ENCODE data around the gene UHRF2. TPM values are rescaled to one million over a fixed set of nuclear protein-coding genes. Genes with fewer than 3 reads are reported as not detected.

The UHRF2 gene
- polyA plus RNA-seq, 3 donors: 1.6 to 36.4 (median 7.7) TPM

GRCh38 chr9:6467006-6467625 lies 54.1 kb downstream of the UHRF2 start:
- Mint-ChIP-seq H3K27ac (peak overlapping the region in 3 of 7 donors; percentile 42 to 75 (median 50)), H3K9me3 (no peaks in the 10 kb centered on the region), H3K36me3 (peaks cover 24 to 58% of the 10 kb centered on the region in 2 donors), H3K27me3 (ENCODE audit: low read depth in 3 of 3) (peaks cover 0 to 1% (median 0%) of the 10 kb centered on the region in 3 donors), H3K4me3 (no peak overlapping the region), H3K4me1 (no peaks in the 10 kb centered on the region)
- no peaks in the 10 kb centered on the region for H3K9me3 ChIP-seq (replicated peaks in 1 of 2; ENCODE audit: control insufficient read depth in 1 of 2, insufficient read depth in 1 of 2, low read length in 2 of 2)
- no peak overlapping the region for H3K27ac ChIP-seq (ENCODE audit: low read depth in 1 of 2, low read length in 2 of 2)
- peaks cover 4% of the 10 kb centered on the region for H4K20me1 ChIP-seq (ENCODE audit: insufficient read depth, low read length)
- H3K27me3 ChIP-seq (ENCODE audit: control insufficient read depth in 2 of 2, insufficient read depth in 2 of 2, low read length in 2 of 2): no peaks in the 10 kb centered on the region
- peaks cover 51% of the 10 kb centered on the region for H3K79me2 ChIP-seq (ENCODE audit: insufficient read depth, low read length)
- intact Hi-C loops (cut with micrococcal nuclease): no loop called here
- peaks cover 9 to 71% of the 10 kb centered on the region in 2 donors for H3K36me3 ChIP-seq (replicated peaks in 1 of 2; ENCODE audit: control insufficient read depth in 1 of 2, insufficient read depth in 2 of 2, low read length in 2 of 2)
- H3K4me2 ChIP-seq (replicated peaks; ENCODE audit: extremely low read depth, low read length, poor library complexity, severe bottlenecking): no peak overlapping the region
- no peak overlapping the region for H3K4me3 ChIP-seq (replicated peaks in 1 of 3; ENCODE audit: low read depth in 2 of 3, low read length in 3 of 3)
- no peak overlapping the region for H2AFZ ChIP-seq (ENCODE audit: insufficient read depth, low read depth, low read length, poor library complexity, severe bottlenecking)
- no peaks in the 10 kb centered on the region for H3K4me1 ChIP-seq (ENCODE audit: control insufficient read depth in 1 of 2, insufficient read depth in 2 of 2, low read length in 2 of 2)
- no peak overlapping the region for H3K9ac ChIP-seq (ENCODE audit: insufficient read depth, low read length, poor library complexity, severe bottlenecking)
- TF ChIP-seq CTCF (IDR thresholded peaks at IDR 0.05): no peak
- DNase-seq: no peak
- no CpG with 5 or more reads among the region's 6 CpGs for WGBS (ENCODE audit: insufficient coverage)

- no peak for DNase-seq
- Histone ChIP-seq H3K9me3 (replicated peaks in 1 of 2; ENCODE audit: control insufficient read depth in 1 of 2, insufficient read depth in 1 of 2, low read length in 2 of 2) (no peaks in the 10 kb centered on the region), H3K4me3 (replicated peaks in 1 of 3; ENCODE audit: low read depth in 2 of 3, low read length in 3 of 3) (no peak overlapping the region), H3K36me3 (replicated peaks in 1 of 2; ENCODE audit: control insufficient read depth in 1 of 2, insufficient read depth in 2 of 2, low read length in 2 of 2) (peaks cover 3 to 52% of the 10 kb centered on the region in 2 donors), H3K4me1 (ENCODE audit: control insufficient read depth in 1 of 2, insufficient read depth in 2 of 2, low read length in 2 of 2) (no peaks in the 10 kb centered on the region), H3K27ac (ENCODE audit: low read depth in 1 of 2, low read length in 2 of 2) (peak overlapping the region in 1 of 2 donors; percentile 13), H2AFZ (ENCODE audit: insufficient read depth, low read depth, low read length, poor library complexity, severe bottlenecking) (no peak overlapping the region), H3K9ac (ENCODE audit: insufficient read depth, low read length, poor library complexity, severe bottlenecking) (no peak overlapping the region), H3K27me3 (ENCODE audit: control insufficient read depth in 2 of 2, insufficient read depth in 2 of 2, low read length in 2 of 2) (no peaks in the 10 kb centered on the region), H3K79me2 (ENCODE audit: insufficient read depth, low read length) (peaks cover 27% of the 10 kb centered on the region), H3K4me2 (replicated peaks; ENCODE audit: extremely low read depth, low read length, poor library complexity, severe bottlenecking) (no peak overlapping the region), H4K20me1 (ENCODE audit: insufficient read depth, low read length) (no peaks in the 10 kb centered on the region)
- H3K27me3 Mint-ChIP-seq (ENCODE audit: low read depth in 3 of 3): peaks cover 0 to 1% (median 0%) of the 10 kb centered on the region in 3 donors
- peak overlapping the region in 1 of 7 donors; percentile 12 for H3K27ac Mint-ChIP-seq
- peaks cover 1% of the 10 kb centered on the region for H3K4me1 Mint-ChIP-seq
- H3K36me3 Mint-ChIP-seq: peaks cover 21 to 52% of the 10 kb centered on the region in 2 donors
- intact Hi-C loops (cut with micrococcal nuclease): no loop called here
- 100% methylated on average over 1 of the region's 2 CpGs for WGBS (ENCODE audit: insufficient coverage)
- no peak overlapping the region for H3K4me3 Mint-ChIP-seq
- no peaks in the 10 kb centered on the region for H3K9me3 Mint-ChIP-seq
- no peak for TF ChIP-seq CTCF (IDR thresholded peaks at IDR 0.05)
Observed at GRCh38 chr9:6471231-6471850, 58.3 kb downstream of the UHRF2 start.
